GM20431 (cell line): Measurements from ENCODE around the gene METTL27.
"Not testable (repeated sequence)": the region's sequence is repeated elsewhere in the genome, so short reads cannot be mapped to it uniquely, and the experiment has no call there.

Experiments used
- in situ Hi-C: fragments of 300-500 bp; cut with MseI, MboI; formaldehyde crosslinking; loops from one replicate; pipeline ENCODE4 v1.15.0; 2020; ENCODE audit warnings: low sequenced_read_pairs; ENCODE audit not compliant: unreplicated experiment

The METTL27 gene

GRCh38 chr7:73839743-73840714, 2.3 kb downstream of the METTL27 start:
- in situ Hi-C loops, result no loop called here

- in situ Hi-C loops, result no loop called here
Observed at GRCh38 chr7:73839290-73839689, 3.0 kb downstream of the METTL27 start.

GRCh38 chr7:73838642-73839041, 3.7 kb downstream of the METTL27 start:
- in situ Hi-C loops, result no loop called here

- in situ Hi-C loops, result not testable (repeated sequence)
Observed at GRCh38 chr7:73837167-73837566, 5.1 kb downstream of the METTL27 start.

GRCh38 chr7:73834626-73835191, 7.6 kb downstream of the METTL27 start:
- in situ Hi-C loops, result no loop called here

- in situ Hi-C loops, result no loop called here
Observed at GRCh38 chr7:73833251-73833919, 8.9 kb downstream of the METTL27 start.

- in situ Hi-C loops, result no loop called here
Observed at GRCh38 chr7:73832806-73833205, 9.5 kb downstream of the METTL27 start.

- in situ Hi-C loops, result no loop called here
Observed at GRCh38 chr7:73831834-73832651, 10.3 kb downstream of the METTL27 start.

GRCh38 chr7:73831584-73831833, 10.8 kb downstream of the METTL27 start:
- in situ Hi-C loops, result no loop called here

GRCh38 chr7:73830681-73831583, 11.4 kb downstream of the METTL27 start, which contains the start of gene CLDN4:
CLDN4 (plus strand) TSS chr7:73830996; CDS start chr7:73831202, 206 bp downstream.
- in situ Hi-C loops, result no loop called here

GRCh38 chr7:73829921-73830680, 12.2 kb downstream of the METTL27 start:
- in situ Hi-C loops, result no loop called here

GRCh38 chr7:73829505-73829904, 12.8 kb downstream of the METTL27 start:
- in situ Hi-C loops, result no loop called here

- in situ Hi-C loops, result no loop called here
Observed at GRCh38 chr7:73828972-73829371, 13.3 kb downstream of the METTL27 start.

GRCh38 chr7:73828107-73828803, 14.1 kb downstream of the METTL27 start:
- in situ Hi-C loops, result no loop called here

- in situ Hi-C loops, result no loop called here
Observed at GRCh38 chr7:73827567-73828106, 14.7 kb downstream of the METTL27 start.

GRCh38 chr7:73824986-73825385, 17.3 kb downstream of the METTL27 start:
- in situ Hi-C loops, result no loop called here

- in situ Hi-C loops, result no loop called here
Observed at GRCh38 chr7:73823873-73824592, 18.3 kb downstream of the METTL27 start.
